H9 (cell line): ENCODE measurements around the gene RTP2. TPM values are rescaled to one million over a fixed set of nuclear protein-coding genes. Genes with fewer than 3 reads are reported as not detected.

Experiments used
- DNase-seq: peaks from one replicate; pipeline ENCODE4 v3.0.0-alpha.2; 2017
- H2AFZ ChIP-seq: one replicate; pipeline ENCODE4 v1.6.1; 2013; ENCODE audit warnings: mild to moderate bottlenecking, low read length, control low read depth, moderate library complexity
- H2AK5ac ChIP-seq: 2 replicates; pipeline ENCODE4 v1.6.1; 2013; ENCODE audit warnings: low read length, control low read depth, mixed read lengths; ENCODE audit not compliant: insufficient read length
- H2BK120ac ChIP-seq: one replicate; pipeline ENCODE4 v1.6.1; 2013; ENCODE audit warnings: low read depth, mild to moderate bottlenecking, low read length, control low read depth, inconsistent platforms; ENCODE audit not compliant: poor library complexity, severe bottlenecking
- H2BK12ac ChIP-seq: 2 replicates; pipeline ENCODE4 v1.6.1; 2013; ENCODE audit warnings: low read length, control low read depth, mixed read lengths, low read depth; ENCODE audit not compliant: insufficient read length
- H2BK15ac ChIP-seq: 2 replicates; pipeline ENCODE4 v1.6.1; 2013; ENCODE audit warnings: low read depth, low read length, control low read depth
- H2BK20ac ChIP-seq: one replicate; pipeline ENCODE4 v1.6.1; 2013; ENCODE audit warnings: low read depth, mild to moderate bottlenecking, low read length, control low read depth, inconsistent platforms; ENCODE audit not compliant: poor library complexity, severe bottlenecking
- H2BK5ac ChIP-seq: 2 replicates; pipeline ENCODE4 v1.6.1; 2013; ENCODE audit warnings: low read length, control low read depth, mixed read lengths; ENCODE audit not compliant: insufficient read length
- H3K14ac ChIP-seq: 2 replicates; pipeline ENCODE4 v1.6.1; 2013; ENCODE audit warnings: low read length, control low read depth; ENCODE audit not compliant: insufficient read depth
- H3K18ac ChIP-seq: 2 replicates; pipeline ENCODE4 v1.6.1; 2013; ENCODE audit warnings: low read depth, mild to moderate bottlenecking, mixed read lengths, low read length, control low read depth; ENCODE audit not compliant: insufficient read length
- H3K23ac ChIP-seq: 2 replicates; pipeline ENCODE4 v1.6.1; 2013; ENCODE audit warnings: low read length, control low read depth, mixed read lengths, low read depth; ENCODE audit not compliant: insufficient read length
- H3K23me2 ChIP-seq: 2 replicates; pipeline ENCODE4 v1.6.1; 2013; ENCODE audit warnings: low read depth, mild to moderate bottlenecking, mixed read lengths, low read length, control low read depth; ENCODE audit not compliant: insufficient read length, poor library complexity, severe bottlenecking
- H3K27ac ChIP-seq: 2 replicates; pipeline ENCODE4 v1.5.1; 2013; ENCODE audit warnings: low read length, control low read depth, mixed read lengths, low read depth; ENCODE audit not compliant: insufficient read length
- H3K27me3 ChIP-seq: 2 replicates; pipeline ENCODE4 v1.6.1; 2013; ENCODE audit warnings: low read length, control low read depth, inconsistent platforms; ENCODE audit not compliant: insufficient read depth
- H3K4ac ChIP-seq: 2 replicates; pipeline ENCODE4 v1.6.1; 2013; ENCODE audit warnings: low read depth, mild to moderate bottlenecking, control low read depth, inconsistent platforms, low read length, moderate library complexity
- H3K4me1 ChIP-seq: 2 replicates; pipeline ENCODE4 v1.6.1; 2013; ENCODE audit warnings: low read length, control low read depth, inconsistent platforms; ENCODE audit not compliant: insufficient read depth
- H3K4me2 ChIP-seq: 2 replicates; pipeline ENCODE4 v1.6.1; 2013; ENCODE audit warnings: low read length, control low read depth, mixed read lengths; ENCODE audit not compliant: insufficient read length, insufficient read depth
- H3K56ac ChIP-seq: 2 replicates; pipeline ENCODE4 v1.6.1; 2013; ENCODE audit warnings: low read depth, mild to moderate bottlenecking, mixed read lengths, low read length, control low read depth; ENCODE audit not compliant: insufficient read length
- H3K79me1 ChIP-seq: 2 replicates; pipeline ENCODE4 v1.6.1; 2013; ENCODE audit warnings: low read depth, mild to moderate bottlenecking, moderate library complexity, low read length, control low read depth, inconsistent platforms; ENCODE audit not compliant: insufficient read depth, poor library complexity, severe bottlenecking
- H3K79me2 ChIP-seq: 2 replicates; pipeline ENCODE4 v1.6.1; 2013; ENCODE audit warnings: low read length, control low read depth, inconsistent platforms; ENCODE audit not compliant: insufficient read depth
- H3K9ac ChIP-seq: 2 replicates; pipeline ENCODE4 v1.6.1; 2013; ENCODE audit warnings: low read length, control low read depth, mixed read lengths; ENCODE audit not compliant: insufficient read length; ENCODE audit errors: extremely low read depth
- H3K9me3 ChIP-seq: one replicate; pipeline ENCODE4 v1.6.1; 2013; ENCODE audit warnings: low read depth, low read length, inconsistent platforms; ENCODE audit not compliant: control insufficient read depth
- H3T11ph ChIP-seq: one replicate; pipeline ENCODE4 v1.6.1; 2013; ENCODE audit warnings: mild to moderate bottlenecking, low read length, control low read depth, inconsistent platforms
- H4K20me1 ChIP-seq: one replicate; pipeline ENCODE4 v1.6.1; 2013; ENCODE audit not compliant: control insufficient read depth, insufficient read length, insufficient read depth
- H4K5ac ChIP-seq: 2 replicates; pipeline ENCODE4 v1.6.1; 2013; ENCODE audit warnings: low read depth, mild to moderate bottlenecking, mixed read lengths, low read length, control low read depth; ENCODE audit not compliant: insufficient read length
- H4K8ac ChIP-seq: replicated peaks from 2 replicates; pipeline ENCODE4 v1.6.1; 2013; ENCODE audit warnings: low read length, control low read depth, mixed read lengths, low read depth; ENCODE audit not compliant: insufficient read length
- H4K91ac ChIP-seq: 2 replicates; pipeline ENCODE4 v1.6.1; 2013; ENCODE audit warnings: low read depth, mild to moderate bottlenecking, moderate library complexity, mixed read lengths, low read length, control low read depth; ENCODE audit not compliant: insufficient read length
- H3K27ac Mint-ChIP-seq, 3 experiments: 2 replicates in 2 of 3; 3 replicates in 1 of 3; pipeline ENCODE4 v1.8.0; 2020 to 2021; ENCODE audit warnings: mixed read lengths in 3 of 3, mild to moderate bottlenecking in 1 of 3, moderate library complexity in 1 of 3
- H3K27me3 Mint-ChIP-seq: 2 replicates; pipeline ENCODE4 v1.8.0; 2021; ENCODE audit warnings: low read depth, mild to moderate bottlenecking, moderate library complexity, mixed read lengths
- H3K36me3 Mint-ChIP-seq, 3 experiments: 2 replicates in 2 of 3; 3 replicates in 1 of 3; pipeline ENCODE4 v1.8.0; 2020 to 2021; ENCODE audit warnings: low read depth in 3 of 3, mixed read lengths in 3 of 3; ENCODE audit not compliant: insufficient read depth in 1 of 3
- H3K4me1 Mint-ChIP-seq, 2 experiments: 2 replicates each; pipeline ENCODE4 v1.8.0; 2020; ENCODE audit warnings: mixed read lengths in 2 of 2
- H3K4me3 Mint-ChIP-seq, 2 experiments: 2 replicates in 1 of 2; 3 replicates in 1 of 2; pipeline ENCODE4 v1.8.0; 2020 to 2021; ENCODE audit warnings: mild to moderate bottlenecking in 2 of 2, mixed read lengths in 2 of 2, moderate library complexity in 1 of 2
- H3K9me3 Mint-ChIP-seq, 2 experiments: 2 replicates in 1 of 2; 3 replicates in 1 of 2; pipeline ENCODE4 v1.8.0; 2020; ENCODE audit warnings: mild to moderate bottlenecking in 2 of 2, mixed read lengths in 2 of 2, moderate library complexity in 1 of 2
- WGBS: extraction: QIAGEN DNeasy Blood & Tissue Kit; methylation state at CpG from one replicate; pipeline ENCODE4 v1.1.7; 2013; ENCODE audit warnings: missing lambda C conversion rate, low lambda C conversion rate, mixed read lengths; ENCODE audit not compliant: insufficient read length; ENCODE audit errors: extremely low coverage; 5-methylcytosine and 5-hydroxymethylcytosine counted together
- total RNA-seq: library from RNA; stranded (reverse); gene quantifications from 2 replicates; pipeline ENCODE4 v1.2.1, GENCODE V29; 2021
- TF ChIP-seq, protein P1 (sequence below): fragments of 200-600 bp; sonication (generic); conservative IDR thresholded peaks from 3 replicates; pipeline ENCODE4 v1.8.0; 2021; ENCODE audit warnings: antibody characterized with exemption, mild to moderate bottlenecking

Gene RTP2
- total RNA-seq, 1 experiment from 2014 or later, result not detected

DNA sequence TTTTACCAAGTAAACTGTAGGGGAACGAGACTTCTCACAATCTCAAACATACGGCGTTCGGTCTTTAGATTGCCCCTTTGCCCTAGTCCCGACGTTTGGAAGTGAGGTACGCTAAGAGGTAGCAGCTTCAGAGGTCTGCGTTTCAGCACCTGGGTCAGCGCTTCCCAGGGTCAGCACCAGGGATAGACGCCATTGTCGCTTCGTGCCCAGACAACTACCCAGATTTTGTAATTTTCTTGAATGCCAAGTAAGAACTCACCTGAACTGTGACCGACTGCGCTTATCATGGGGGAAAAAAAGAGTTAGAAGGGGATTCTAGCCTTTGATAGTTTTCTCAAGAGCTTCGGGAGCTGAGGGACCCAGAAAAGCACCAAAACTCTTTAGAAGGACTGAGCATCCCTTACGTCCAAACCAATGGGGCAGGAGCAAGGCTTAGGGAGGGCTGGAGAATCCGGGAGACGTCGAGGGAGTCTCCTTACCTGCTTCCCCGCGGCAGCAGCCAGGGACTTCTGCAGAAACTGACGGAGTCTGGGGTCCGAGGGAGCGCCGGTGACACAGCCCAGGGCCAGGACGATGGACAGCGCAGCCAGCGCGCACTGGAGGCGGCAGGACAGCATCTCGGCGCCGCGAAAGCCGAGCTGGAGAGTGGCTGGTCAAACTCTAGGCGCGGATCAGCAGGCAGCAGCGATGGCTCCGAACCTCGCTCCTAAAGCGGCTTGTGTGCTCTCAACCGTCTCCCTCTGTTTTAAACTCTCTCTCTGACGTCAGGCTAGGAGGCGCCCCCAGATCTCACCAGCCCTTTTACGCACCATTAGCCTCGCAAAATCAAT, 32.5 kb downstream of the RTP2 start, which contains the start of gene SST:
Gene SST (minus strand): TSS at position 720 of the 830 bp plus-strand sequence. CDS start 103 bp downstream, at position 617.
- no peaks in the 10 kb centered on the region for H3K79me1 ChIP-seq
- no peak within 1 kb of the TSS for H2BK12ac ChIP-seq
- peak; percentile 86 for DNase-seq
- TF ChIP-seq, protein P1, sequence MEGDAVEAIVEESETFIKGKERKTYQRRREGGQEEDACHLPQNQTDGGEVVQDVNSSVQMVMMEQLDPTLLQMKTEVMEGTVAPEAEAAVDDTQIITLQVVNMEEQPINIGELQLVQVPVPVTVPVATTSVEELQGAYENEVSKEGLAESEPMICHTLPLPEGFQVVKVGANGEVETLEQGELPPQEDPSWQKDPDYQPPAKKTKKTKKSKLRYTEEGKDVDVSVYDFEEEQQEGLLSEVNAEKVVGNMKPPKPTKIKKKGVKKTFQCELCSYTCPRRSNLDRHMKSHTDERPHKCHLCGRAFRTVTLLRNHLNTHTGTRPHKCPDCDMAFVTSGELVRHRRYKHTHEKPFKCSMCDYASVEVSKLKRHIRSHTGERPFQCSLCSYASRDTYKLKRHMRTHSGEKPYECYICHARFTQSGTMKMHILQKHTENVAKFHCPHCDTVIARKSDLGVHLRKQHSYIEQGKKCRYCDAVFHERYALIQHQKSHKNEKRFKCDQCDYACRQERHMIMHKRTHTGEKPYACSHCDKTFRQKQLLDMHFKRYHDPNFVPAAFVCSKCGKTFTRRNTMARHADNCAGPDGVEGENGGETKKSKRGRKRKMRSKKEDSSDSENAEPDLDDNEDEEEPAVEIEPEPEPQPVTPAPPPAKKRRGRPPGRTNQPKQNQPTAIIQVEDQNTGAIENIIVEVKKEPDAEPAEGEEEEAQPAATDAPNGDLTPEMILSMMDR, result no peak
- no peak within 1 kb of the TSS for H3K14ac ChIP-seq
- H3K23me2 ChIP-seq, result peaks cover 6% of the 10 kb centered on the region
- H3K4me2 ChIP-seq, result peak within 1 kb of the TSS; percentile 38
- H3K27ac Mint-ChIP-seq, result peak within 1 kb of the TSS in 1 of 3 experiments; percentile 30; a peak in 1 of 7 replicates
- peaks cover 0 to 2% of the 10 kb centered on the region in 2 experiments; a peak in 1 of 5 replicates for H3K9me3 Mint-ChIP-seq
- H3K4me1 Mint-ChIP-seq, result peaks cover 9 to 12% of the 10 kb centered on the region in 2 experiments
- H3K27me3 ChIP-seq, result no peaks in the 10 kb centered on the region; the same call in 1 of the 2 replicates
- no peak within 1 kb of the TSS for H3K9ac ChIP-seq
- H2BK20ac ChIP-seq, result no peak within 1 kb of the TSS
- no peak within 1 kb of the TSS for H3K4ac ChIP-seq
- H3K27me3 Mint-ChIP-seq, result peaks cover 65% of the 10 kb centered on the region
- no peaks in the 10 kb centered on the region for H4K20me1 ChIP-seq
- H2BK5ac ChIP-seq, result no peak within 1 kb of the TSS
- H2AFZ ChIP-seq, result no peak within 1 kb of the TSS
- peak within 1 kb of the TSS; percentile 39 to 63 for H3K4me3 Mint-ChIP-seq
- no peak within 1 kb of the TSS for H3K23ac ChIP-seq
- H4K91ac ChIP-seq, result no peak within 1 kb of the TSS
- H3K4me1 ChIP-seq, result no peaks in the 10 kb centered on the region
- H4K8ac ChIP-seq, result no peak within 1 kb of the TSS
- no peaks in the 10 kb centered on the region for H3K9me3 ChIP-seq
- no peak within 1 kb of the TSS for H3T11ph ChIP-seq
- H3K36me3 Mint-ChIP-seq, result no peaks in the 10 kb centered on the region
- H4K5ac ChIP-seq, result no peak within 1 kb of the TSS
- WGBS, result no CpG with 5 or more reads among the region's 46 CpGs
- no peak within 1 kb of the TSS for H2AK5ac ChIP-seq
- no peaks in the 10 kb centered on the region for H3K79me2 ChIP-seq
- H3K27ac ChIP-seq, result no peak within 1 kb of the TSS
- H2BK120ac ChIP-seq, result no peak within 1 kb of the TSS
- H2BK15ac ChIP-seq, result no peak within 1 kb of the TSS
- no peak within 1 kb of the TSS for H3K56ac ChIP-seq
- H3K18ac ChIP-seq, result no peak within 1 kb of the TSS
